GM13977 (cell line): ENCODE data around the gene SH3RF3.

ENCODE experiments used
- DNase-seq: peaks from one replicate; pipeline ENCODE4 v3.0.0; 2012; ENCODE audit warnings: low spot score
- in situ Hi-C: fragments of 300-500 bp; cut with MboI; formaldehyde crosslinking; loops from one replicate; pipeline ENCODE4 v1.12.0; 2022; ENCODE audit warnings: low sequenced_read_pairs, low pct_unique_long_range_greater_than_20kb, mixed read lengths, inconsistent platforms; ENCODE audit not compliant: unreplicated experiment
- TF ChIP-seq, protein P1 (sequence below): IDR thresholded peaks from 2 replicates; pipeline ENCODE4 v1.5.1; 2012; ENCODE audit warnings: mild to moderate bottlenecking, control low read depth; ENCODE audit not compliant: insufficient read depth; ENCODE audit errors: extremely low read depth, missing control alignments

The SH3RF3 gene

GRCh38 chr2:109367683-109368082, 238.7 kb downstream of the SH3RF3 start:
- no peak for DNase-seq
- TF ChIP-seq, protein P1, sequence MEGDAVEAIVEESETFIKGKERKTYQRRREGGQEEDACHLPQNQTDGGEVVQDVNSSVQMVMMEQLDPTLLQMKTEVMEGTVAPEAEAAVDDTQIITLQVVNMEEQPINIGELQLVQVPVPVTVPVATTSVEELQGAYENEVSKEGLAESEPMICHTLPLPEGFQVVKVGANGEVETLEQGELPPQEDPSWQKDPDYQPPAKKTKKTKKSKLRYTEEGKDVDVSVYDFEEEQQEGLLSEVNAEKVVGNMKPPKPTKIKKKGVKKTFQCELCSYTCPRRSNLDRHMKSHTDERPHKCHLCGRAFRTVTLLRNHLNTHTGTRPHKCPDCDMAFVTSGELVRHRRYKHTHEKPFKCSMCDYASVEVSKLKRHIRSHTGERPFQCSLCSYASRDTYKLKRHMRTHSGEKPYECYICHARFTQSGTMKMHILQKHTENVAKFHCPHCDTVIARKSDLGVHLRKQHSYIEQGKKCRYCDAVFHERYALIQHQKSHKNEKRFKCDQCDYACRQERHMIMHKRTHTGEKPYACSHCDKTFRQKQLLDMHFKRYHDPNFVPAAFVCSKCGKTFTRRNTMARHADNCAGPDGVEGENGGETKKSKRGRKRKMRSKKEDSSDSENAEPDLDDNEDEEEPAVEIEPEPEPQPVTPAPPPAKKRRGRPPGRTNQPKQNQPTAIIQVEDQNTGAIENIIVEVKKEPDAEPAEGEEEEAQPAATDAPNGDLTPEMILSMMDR: no peak
- in situ Hi-C loops: no loop called here

GRCh38 chr2:109368798-109369197, 239.8 kb downstream of the SH3RF3 start:
- TF ChIP-seq, protein P1: no peak
- in situ Hi-C loops: no loop called here
- no peak for DNase-seq

GRCh38 chr2:109369671-109370191, 240.7 kb downstream of the SH3RF3 start:
- TF ChIP-seq, protein P1: no peak
- no peak for DNase-seq
- in situ Hi-C loops: no loop called here

GRCh38 chr2:109370399-109371035, 241.5 kb downstream of the SH3RF3 start:
- in situ Hi-C loops: no loop called here
- no peak for DNase-seq
- TF ChIP-seq, protein P1: no peak

GRCh38 chr2:109371481-109372170, 242.6 kb downstream of the SH3RF3 start:
- TF ChIP-seq, protein P1: no peak
- in situ Hi-C loops: no loop called here
- no peak for DNase-seq

- in situ Hi-C loops: no loop called here
- no peak for DNase-seq
- TF ChIP-seq, protein P1: no peak
These were observed 243.2 kb downstream of the SH3RF3 start for GRCh38 chr2:109372171-109372568.
